SK-N-SH (cell line): ENCODE data around the gene C14orf39. TPM values are rescaled to one million over a fixed set of nuclear protein-coding genes. Genes with fewer than 3 reads are reported as not detected.

Source experiments
- polyA plus RNA-seq, 3 experiments: library from polyadenylated mRNA; depleted of rRNA; stranded (reverse); fragments of >200 nt; gene quantifications; 2 replicates each; pipeline ENCODE4 v1.2.3, GENCODE V29; 2012
- TF ChIP-seq, protein P1 (sequence below): fragments of 200-600 bp; sonication (generic); IDR thresholded peaks from 2 replicates; pipeline ENCODE4 v1.6.1; 2017; ENCODE audit warnings: antibody characterized with exemption, mild to moderate bottlenecking, moderate library complexity

C14orf39 gene
- polyA plus RNA-seq, 1 of the 3 experiments (the other 2 are of a cell fraction): 0.13 TPM

DNA sequence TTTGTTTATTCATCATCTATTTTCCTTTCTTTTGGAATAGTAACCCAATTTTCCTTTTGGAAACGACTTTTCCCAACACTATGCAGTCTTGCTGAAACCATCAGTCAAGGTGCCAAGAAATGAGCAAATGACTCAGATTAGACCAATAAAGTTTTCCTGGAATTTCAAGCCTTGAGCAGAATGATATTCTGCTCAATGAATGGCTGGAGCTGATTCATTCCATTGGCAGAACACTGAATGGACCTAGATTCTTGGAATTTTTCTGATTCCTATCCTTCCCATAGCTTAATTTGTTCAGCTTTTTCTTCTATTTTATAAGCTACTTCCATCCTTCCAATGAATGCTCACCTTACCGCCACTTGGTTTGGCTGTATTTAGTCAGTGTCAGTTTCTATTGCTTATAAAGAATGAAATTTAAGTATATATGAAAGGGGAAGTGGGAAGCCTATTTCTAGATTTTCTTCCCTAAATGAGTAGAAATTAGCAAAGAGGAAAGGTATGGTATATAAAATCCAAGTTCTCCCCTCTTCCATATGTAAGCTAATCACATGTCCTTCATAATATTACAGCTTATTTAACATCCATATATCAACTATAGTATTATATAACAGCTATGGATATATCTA is 89.0 kb downstream of the C14orf39 start (continued):
- TF ChIP-seq, protein P1, sequence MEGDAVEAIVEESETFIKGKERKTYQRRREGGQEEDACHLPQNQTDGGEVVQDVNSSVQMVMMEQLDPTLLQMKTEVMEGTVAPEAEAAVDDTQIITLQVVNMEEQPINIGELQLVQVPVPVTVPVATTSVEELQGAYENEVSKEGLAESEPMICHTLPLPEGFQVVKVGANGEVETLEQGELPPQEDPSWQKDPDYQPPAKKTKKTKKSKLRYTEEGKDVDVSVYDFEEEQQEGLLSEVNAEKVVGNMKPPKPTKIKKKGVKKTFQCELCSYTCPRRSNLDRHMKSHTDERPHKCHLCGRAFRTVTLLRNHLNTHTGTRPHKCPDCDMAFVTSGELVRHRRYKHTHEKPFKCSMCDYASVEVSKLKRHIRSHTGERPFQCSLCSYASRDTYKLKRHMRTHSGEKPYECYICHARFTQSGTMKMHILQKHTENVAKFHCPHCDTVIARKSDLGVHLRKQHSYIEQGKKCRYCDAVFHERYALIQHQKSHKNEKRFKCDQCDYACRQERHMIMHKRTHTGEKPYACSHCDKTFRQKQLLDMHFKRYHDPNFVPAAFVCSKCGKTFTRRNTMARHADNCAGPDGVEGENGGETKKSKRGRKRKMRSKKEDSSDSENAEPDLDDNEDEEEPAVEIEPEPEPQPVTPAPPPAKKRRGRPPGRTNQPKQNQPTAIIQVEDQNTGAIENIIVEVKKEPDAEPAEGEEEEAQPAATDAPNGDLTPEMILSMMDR: no peak

Other genes starting within 250 kb of the C14orf39 start
- gene PPM1A, start 236.8 kb downstream of the C14orf39 start, polyA plus RNA-seq (2012; rRNA removed): 11.6 and 12.3 TPM in 2 replicates
- gene SIX6, start 23.1 kb upstream of the C14orf39 start, polyA plus RNA-seq (2012; rRNA removed): not detected in 2 replicates
- gene SIX1, start 163.4 kb upstream of the C14orf39 start, polyA plus RNA-seq (2012; rRNA removed): 31.2 and 52.1 TPM in 2 replicates
- 3.3 and 4.3 TPM in 2 replicates for gene SIX4, start 238.3 kb upstream of the C14orf39 start, polyA plus RNA-seq (2012; rRNA removed)
- gene MNAT1, start 248.7 kb upstream of the C14orf39 start, polyA plus RNA-seq (2012; rRNA removed): 38.9 and 46.7 TPM in 2 replicates